ENCODE measurements around the gene FAT1. TPM values are rescaled to one million over a fixed set of nuclear protein-coding genes. Genes with fewer than 3 reads are reported as not detected.

FAT1 gene, protein sequence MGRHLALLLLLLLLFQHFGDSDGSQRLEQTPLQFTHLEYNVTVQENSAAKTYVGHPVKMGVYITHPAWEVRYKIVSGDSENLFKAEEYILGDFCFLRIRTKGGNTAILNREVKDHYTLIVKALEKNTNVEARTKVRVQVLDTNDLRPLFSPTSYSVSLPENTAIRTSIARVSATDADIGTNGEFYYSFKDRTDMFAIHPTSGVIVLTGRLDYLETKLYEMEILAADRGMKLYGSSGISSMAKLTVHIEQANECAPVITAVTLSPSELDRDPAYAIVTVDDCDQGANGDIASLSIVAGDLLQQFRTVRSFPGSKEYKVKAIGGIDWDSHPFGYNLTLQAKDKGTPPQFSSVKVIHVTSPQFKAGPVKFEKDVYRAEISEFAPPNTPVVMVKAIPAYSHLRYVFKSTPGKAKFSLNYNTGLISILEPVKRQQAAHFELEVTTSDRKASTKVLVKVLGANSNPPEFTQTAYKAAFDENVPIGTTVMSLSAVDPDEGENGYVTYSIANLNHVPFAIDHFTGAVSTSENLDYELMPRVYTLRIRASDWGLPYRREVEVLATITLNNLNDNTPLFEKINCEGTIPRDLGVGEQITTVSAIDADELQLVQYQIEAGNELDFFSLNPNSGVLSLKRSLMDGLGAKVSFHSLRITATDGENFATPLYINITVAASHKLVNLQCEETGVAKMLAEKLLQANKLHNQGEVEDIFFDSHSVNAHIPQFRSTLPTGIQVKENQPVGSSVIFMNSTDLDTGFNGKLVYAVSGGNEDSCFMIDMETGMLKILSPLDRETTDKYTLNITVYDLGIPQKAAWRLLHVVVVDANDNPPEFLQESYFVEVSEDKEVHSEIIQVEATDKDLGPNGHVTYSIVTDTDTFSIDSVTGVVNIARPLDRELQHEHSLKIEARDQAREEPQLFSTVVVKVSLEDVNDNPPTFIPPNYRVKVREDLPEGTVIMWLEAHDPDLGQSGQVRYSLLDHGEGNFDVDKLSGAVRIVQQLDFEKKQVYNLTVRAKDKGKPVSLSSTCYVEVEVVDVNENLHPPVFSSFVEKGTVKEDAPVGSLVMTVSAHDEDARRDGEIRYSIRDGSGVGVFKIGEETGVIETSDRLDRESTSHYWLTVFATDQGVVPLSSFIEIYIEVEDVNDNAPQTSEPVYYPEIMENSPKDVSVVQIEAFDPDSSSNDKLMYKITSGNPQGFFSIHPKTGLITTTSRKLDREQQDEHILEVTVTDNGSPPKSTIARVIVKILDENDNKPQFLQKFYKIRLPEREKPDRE (N-terminal part only)
- 100 and 105 TPM in 2 replicates for total RNA-seq (2012; rRNA removed)

- Histone ChIP-seq H3K36me3 (ENCODE audit: insufficient read depth, low read length) (peaks cover 6% of the 10 kb centered on the region), H3K9me3 (replicated peaks; ENCODE audit: low read length) (peaks cover 10% of the 10 kb centered on the region), H3K4me1 (ENCODE audit: control insufficient read depth, insufficient read depth, low read length) (peaks cover 17% of the 10 kb centered on the region), H3K9ac (ENCODE audit: low read depth, low read length) (peak within 1 kb of the TSS; percentile 99), H3K4me2 (ENCODE audit: low read length) (peak within 1 kb of the TSS; percentile 90), H3K27me3 (ENCODE audit: control insufficient read depth, insufficient read depth, low read length) (no peaks in the 10 kb centered on the region), H3K4me3 (ENCODE audit: low read length) (peak within 1 kb of the TSS; percentile 96)
Measured at GRCh38 chr4:186723292-186724057, at the start of gene FAT1. Gene FAT1 (minus strand): TSS chr4:186723856. CDS start chr4:186709827, 14,029 bp downstream.

GRCh38 chr4:186772936-186773487 lies 49.4 kb upstream of the FAT1 start:
- H3K36me3 ChIP-seq (ENCODE audit: insufficient read depth, low read length), result no peaks in the 10 kb centered on the region
- H3K4me2 ChIP-seq (ENCODE audit: low read length), result no peak overlapping the region
- H3K27me3 ChIP-seq (ENCODE audit: control insufficient read depth, insufficient read depth, low read length), result no peaks in the 10 kb centered on the region
- H3K9ac ChIP-seq (ENCODE audit: low read depth, low read length), result no peak overlapping the region
- H3K4me1 ChIP-seq (ENCODE audit: control insufficient read depth, insufficient read depth, low read length), result peaks cover 17% of the 10 kb centered on the region
- no peaks in the 10 kb centered on the region for H3K9me3 ChIP-seq (replicated peaks; ENCODE audit: low read length)
- H3K4me3 ChIP-seq (ENCODE audit: low read length), result no peak overlapping the region

- Histone ChIP-seq H3K9me3 (replicated peaks; ENCODE audit: low read length) (no peaks in the 10 kb centered on the region), H3K9ac (ENCODE audit: low read depth, low read length) (no peak overlapping the region), H3K4me1 (ENCODE audit: control insufficient read depth, insufficient read depth, low read length) (peaks cover 17% of the 10 kb centered on the region), H3K4me2 (ENCODE audit: low read length) (no peak overlapping the region), H3K4me3 (ENCODE audit: low read length) (no peak overlapping the region), H3K36me3 (ENCODE audit: insufficient read depth, low read length) (no peaks in the 10 kb centered on the region), H3K27me3 (ENCODE audit: control insufficient read depth, insufficient read depth, low read length) (no peaks in the 10 kb centered on the region)
Measured at GRCh38 chr4:186771624-186772023, 48.0 kb upstream of the FAT1 start.

- no peaks in the 10 kb centered on the region for H3K9me3 ChIP-seq (replicated peaks; ENCODE audit: low read length)
- no peak overlapping the region for H3K4me3 ChIP-seq (ENCODE audit: low read length)
- no peaks in the 10 kb centered on the region for H3K36me3 ChIP-seq (ENCODE audit: insufficient read depth, low read length)
- H3K9ac ChIP-seq (ENCODE audit: low read depth, low read length), result no peak overlapping the region
- peaks cover 22% of the 10 kb centered on the region for H3K4me1 ChIP-seq (ENCODE audit: control insufficient read depth, insufficient read depth, low read length)
- H3K27me3 ChIP-seq (ENCODE audit: control insufficient read depth, insufficient read depth, low read length), result no peaks in the 10 kb centered on the region
- no peak overlapping the region for H3K4me2 ChIP-seq (ENCODE audit: low read length)
Measured at GRCh38 chr4:186770481-186771175, 47.0 kb upstream of the FAT1 start.

- Histone ChIP-seq H3K4me1 (ENCODE audit: control insufficient read depth, insufficient read depth, low read length) (peaks cover 32% of the 10 kb centered on the region), H3K4me3 (ENCODE audit: low read length) (no peak overlapping the region), H3K4me2 (ENCODE audit: low read length) (no peak overlapping the region), H3K27me3 (ENCODE audit: control insufficient read depth, insufficient read depth, low read length) (no peaks in the 10 kb centered on the region), H3K9ac (ENCODE audit: low read depth, low read length) (no peak overlapping the region), H3K9me3 (replicated peaks; ENCODE audit: low read length) (no peaks in the 10 kb centered on the region), H3K36me3 (ENCODE audit: insufficient read depth, low read length) (no peaks in the 10 kb centered on the region)
Measured at GRCh38 chr4:186767794-186768193, 44.1 kb upstream of the FAT1 start.

- Histone ChIP-seq H3K4me1 (ENCODE audit: control insufficient read depth, insufficient read depth, low read length) (peaks cover 26% of the 10 kb centered on the region), H3K36me3 (ENCODE audit: insufficient read depth, low read length) (no peaks in the 10 kb centered on the region), H3K4me2 (ENCODE audit: low read length) (no peak overlapping the region), H3K27me3 (ENCODE audit: control insufficient read depth, insufficient read depth, low read length) (no peaks in the 10 kb centered on the region), H3K9ac (ENCODE audit: low read depth, low read length) (no peak overlapping the region), H3K4me3 (ENCODE audit: low read length) (no peak overlapping the region), H3K9me3 (replicated peaks; ENCODE audit: low read length) (no peaks in the 10 kb centered on the region)
Measured at GRCh38 chr4:186765673-186766546, 42.3 kb upstream of the FAT1 start.

- peaks cover 21% of the 10 kb centered on the region for H3K4me1 ChIP-seq (ENCODE audit: control insufficient read depth, insufficient read depth, low read length)
- peak overlapping the region; percentile 13 for H3K9ac ChIP-seq (ENCODE audit: low read depth, low read length)
- no peaks in the 10 kb centered on the region for H3K9me3 ChIP-seq (replicated peaks; ENCODE audit: low read length)
- no peaks in the 10 kb centered on the region for H3K36me3 ChIP-seq (ENCODE audit: insufficient read depth, low read length)
- H3K27me3 ChIP-seq (ENCODE audit: control insufficient read depth, insufficient read depth, low read length), result no peaks in the 10 kb centered on the region
- peak overlapping the region; percentile 62 for H3K4me2 ChIP-seq (ENCODE audit: low read length)
- no peak overlapping the region for H3K4me3 ChIP-seq (ENCODE audit: low read length)
Measured at GRCh38 chr4:186765138-186765537, 41.5 kb upstream of the FAT1 start.

DNA sequence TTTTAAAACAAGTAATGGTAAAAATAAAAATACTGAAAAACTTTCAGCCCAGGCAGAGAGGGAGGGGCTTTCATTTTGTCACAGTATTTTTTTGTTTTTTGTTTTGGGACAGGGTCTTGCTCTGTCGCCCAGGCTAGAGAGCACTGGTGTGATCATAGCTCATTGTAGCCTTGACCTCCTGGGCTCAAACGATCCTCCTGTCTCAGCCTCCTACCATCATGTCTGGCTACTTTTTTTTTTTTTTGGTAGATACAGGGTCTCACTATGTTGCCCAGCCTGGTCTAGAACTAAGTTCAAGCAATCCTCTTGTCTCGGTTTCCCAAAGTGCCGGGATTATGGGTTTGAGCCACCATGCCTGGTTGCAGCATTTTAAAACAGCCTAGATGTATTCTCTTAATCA lies 40.8 kb upstream of the FAT1 start:
- Histone ChIP-seq H3K27me3 (ENCODE audit: control insufficient read depth, insufficient read depth, low read length) (no peaks in the 10 kb centered on the region), H3K4me3 (ENCODE audit: low read length) (no peak overlapping the region), H3K36me3 (ENCODE audit: insufficient read depth, low read length) (no peaks in the 10 kb centered on the region), H3K4me2 (ENCODE audit: low read length) (peak overlapping the region; percentile 62), H3K4me1 (ENCODE audit: control insufficient read depth, insufficient read depth, low read length) (peaks cover 19% of the 10 kb centered on the region), H3K9ac (ENCODE audit: low read depth, low read length) (peak overlapping the region; percentile 13), H3K9me3 (replicated peaks; ENCODE audit: low read length) (no peaks in the 10 kb centered on the region)

- H3K36me3 ChIP-seq (ENCODE audit: insufficient read depth, low read length), result no peaks in the 10 kb centered on the region
- no peak overlapping the region for H3K9ac ChIP-seq (ENCODE audit: low read depth, low read length)
- no peak overlapping the region for H3K4me2 ChIP-seq (ENCODE audit: low read length)
- no peak overlapping the region for H3K4me3 ChIP-seq (ENCODE audit: low read length)
- peaks cover 19% of the 10 kb centered on the region for H3K4me1 ChIP-seq (ENCODE audit: control insufficient read depth, insufficient read depth, low read length)
- H3K27me3 ChIP-seq (ENCODE audit: control insufficient read depth, insufficient read depth, low read length), result no peaks in the 10 kb centered on the region
- H3K9me3 ChIP-seq (replicated peaks; ENCODE audit: low read length), result no peaks in the 10 kb centered on the region
Measured at GRCh38 chr4:186762865-186763264, 39.2 kb upstream of the FAT1 start.

All from skeletal muscle satellite cell (primary cell).